Endothelial cell of umbilical vein (primary cell): Measurements from ENCODE around the gene EBPL. TPM values are rescaled to one million over a fixed set of nuclear protein-coding genes. Genes with fewer than 3 reads are reported as not detected.

Experiments
- BruUV-seq: library from RNA; stranded (reverse); fragments of 400-500 nt; replicated peaks from 2 replicates; lab custom pipeline; 2021; lab: Mats Ljungman, UMichigan
- CTCF ChIA-PET: fragments of 300-600, 350-600 bp; sonication (Branson Sonifier 250); formaldehyde crosslinking; loops from one replicate; lab custom pipeline; 2021; ENCODE audit warnings: antibody characterized with exemption, inconsistent platforms; lab: Charles Lee
- POLR2A ChIA-PET: fragments of 300-600, 350-600 bp; sonication (Branson Sonifier 250); formaldehyde crosslinking; loops from one replicate; lab custom pipeline; 2021; ENCODE audit warnings: antibody characterized with exemption, inconsistent platforms; lab: Charles Lee
- DNase-seq: peaks from one replicate; pipeline ENCODE4 v3.0.0-alpha.2; 2011; ENCODE audit warnings: low read depth, low spot score
- FAIRE-seq: peaks from 2 replicates; lab custom pipeline; 2011; peaks lifted over from hg19 to GRCh38; lab: Jason Lieb, UNC
- H2AFZ ChIP-seq: 2 replicates; pipeline ENCODE4 v1.6.0; 2012; ENCODE audit warnings: low read depth, low read length, control low read depth, inconsistent platforms
- H3K27ac ChIP-seq: 2 replicates; pipeline ENCODE4 v1.5.1; 2011; ENCODE audit warnings: low read depth, mild to moderate bottlenecking, control low read depth, low read length, moderate library complexity; ENCODE audit not compliant: insufficient read depth
- H3K27me3 ChIP-seq, 2 experiments: 2 replicates each; pipeline versions ENCODE4 v1.6.0 to v1.6.1; 2011; ENCODE audit warnings: low read length in 2 of 2, mixed read lengths in 1 of 2; ENCODE audit not compliant: control insufficient read depth in 2 of 2, insufficient read depth in 2 of 2
- H3K36me3 ChIP-seq, 2 experiments: 2 replicates in 1 of 2; 3 replicates in 1 of 2; pipeline ENCODE4 v1.5.1; 2011; ENCODE audit warnings: low read length in 2 of 2, mild to moderate bottlenecking in 1 of 2, moderate library complexity in 1 of 2; ENCODE audit not compliant: control insufficient read depth in 2 of 2, insufficient read depth in 2 of 2; ENCODE audit errors: extremely low read depth in 1 of 2
- H3K4me1 ChIP-seq: 3 replicates; pipeline ENCODE4 v1.5.1; 2011; ENCODE audit warnings: mild to moderate bottlenecking, low read length; ENCODE audit not compliant: control insufficient read depth, insufficient read depth; ENCODE audit errors: extremely low read depth
- H3K4me2 ChIP-seq: 2 replicates; pipeline ENCODE4 v1.6.1; 2011; ENCODE audit warnings: low read length, control low read depth, mixed read lengths; ENCODE audit not compliant: insufficient read depth
- H3K4me3 ChIP-seq, 3 experiments: fragments of 200-600 bp in 1 of 3; sonication (generic), shearing (Covaris generic) in 1 of 3; replicated peaks in 1 of 3; 2 replicates each; pipeline ENCODE4 v1.5.1; 2011 to 2016; ENCODE audit warnings: control low read depth in 3 of 3, low read length in 3 of 3, mild to moderate bottlenecking in 2 of 3, inconsistent platforms in 1 of 3, low read depth in 1 of 3, moderate library complexity in 1 of 3; ENCODE audit not compliant: insufficient read depth in 1 of 3
- H3K79me2 ChIP-seq: 2 replicates; pipeline ENCODE4 v1.6.0; 2012; ENCODE audit warnings: low read length, inconsistent platforms; ENCODE audit not compliant: control insufficient read depth, insufficient read depth
- H3K9ac ChIP-seq: replicated peaks from 2 replicates; pipeline ENCODE3; 2011; ENCODE audit warnings: low read length, control low read depth; ENCODE audit not compliant: insufficient read depth; ENCODE audit errors: extremely low read depth
- H3K9me1 ChIP-seq: replicated peaks from 3 replicates; pipeline ENCODE4 v1.6.0; 2011; ENCODE audit warnings: mild to moderate bottlenecking, low read length; ENCODE audit not compliant: control insufficient read depth, insufficient read depth; ENCODE audit errors: extremely low read depth
- H3K9me3 ChIP-seq: replicated peaks from 2 replicates; pipeline ENCODE4 v1.5.1; 2012; ENCODE audit warnings: low read length, inconsistent platforms; ENCODE audit not compliant: control insufficient read depth, insufficient read depth
- H4K20me1 ChIP-seq: replicated peaks from 2 replicates; pipeline ENCODE3; 2011; ENCODE audit warnings: mild to moderate bottlenecking, low read length; ENCODE audit not compliant: control insufficient read depth, insufficient read depth; ENCODE audit errors: extremely low read depth
- EZH2 ChIP-seq: IDR thresholded peaks from 2 replicates; pipeline ENCODE4 v1.6.1; 2012; ENCODE audit warnings: borderline replicate concordance, low read depth, mild to moderate bottlenecking, moderate library complexity, low read length, inconsistent platforms; ENCODE audit not compliant: severe bottlenecking
- FOS ChIP-seq: IDR thresholded peaks from 2 replicates; pipeline ENCODE4 v1.6.1; 2011; ENCODE audit warnings: mild to moderate bottlenecking, low read length, moderate library complexity, borderline replicate concordance; ENCODE audit not compliant: insufficient read depth
- GATA2 ChIP-seq: IDR thresholded peaks from 2 replicates; pipeline ENCODE4 v1.7.0; 2011; ENCODE audit warnings: low read depth, mild to moderate bottlenecking, moderate library complexity, mixed read lengths, low read length; ENCODE audit not compliant: insufficient read length, insufficient read depth
- JUN ChIP-seq: IDR thresholded peaks from 2 replicates; pipeline ENCODE4 v1.6.1; 2011; ENCODE audit warnings: borderline replicate concordance, low read depth; ENCODE audit not compliant: insufficient read length, insufficient read depth
- MYC ChIP-seq: IDR thresholded peaks from one replicate; pipeline ENCODE4 v1.6.1; 2011; ENCODE audit warnings: mild to moderate bottlenecking, low read depth, low read length
- POLR2A ChIP-seq: IDR thresholded peaks from 2 replicates; pipeline ENCODE4 v1.6.1; 2012; ENCODE audit warnings: low read depth, mild to moderate bottlenecking, control low read depth, low read length
- POLR2AphosphoS5 ChIP-seq: IDR thresholded peaks from 2 replicates; pipeline ENCODE4 v1.6.1; 2012; ENCODE audit warnings: low read depth, mild to moderate bottlenecking, control low read depth, low read length, moderate library complexity; ENCODE audit not compliant: insufficient read depth
- dilution Hi-C: fragments of 300-500 bp; cut with MboI; formaldehyde crosslinking; loops from one replicate; pipeline ENCODE4 v1.15.0; 2019; ENCODE audit warnings: low sequenced_read_pairs; ENCODE audit not compliant: extremely low pct_ligation_motif_present
- intact Hi-C: fragments of 100-400 bp; cut with micrococcal nuclease; formaldehyde crosslinking; loops from one replicate; pipeline ENCODE4 v1.10.0; 2022
- polyA plus RNA-seq, 4 experiments: library from polyadenylated mRNA; depleted of rRNA in 3 of 4; stranded (reverse) in 3 of 4; unstranded in 1 of 4; fragments of >200 nt; gene quantifications; 2 replicates each; pipeline versions ENCODE4 v1.2.1 to v1.2.3, GENCODE V29; 2011 to 2012; ENCODE audit warnings: missing spikeins in 1 of 4
- total RNA-seq: library from RNA; stranded (reverse); gene quantifications from 2 replicates; pipeline ENCODE4 v1.2.3, GENCODE V29; 2021
- TF ChIP-seq, protein P1 (sequence below), 2 donors: IDR thresholded peaks; 1 replicate in 1 of 2; 2 replicates in 1 of 2; pipeline ENCODE4 v1.5.1; 2011; ENCODE audit warnings: low read length in 2 of 2, mild to moderate bottlenecking in 2 of 2, moderate library complexity in 2 of 2, control low read depth in 1 of 2, inconsistent platforms in 1 of 2, low read depth in 1 of 2; ENCODE audit not compliant: insufficient read depth in 1 of 2; ENCODE audit errors: extremely low read depth in 1 of 2
- TF ChIP-seq, protein P2 (sequence below): IDR thresholded peaks from 2 replicates; pipeline ENCODE4 v1.6.1; 2011; ENCODE audit not compliant: insufficient read depth, insufficient read length

EBPL gene
- total and polyA plus RNA-seq, 2 donors (not counting 3 experiments of a cell fraction or from before 2014, with no cell fraction given): 75.5 to 159 TPM

GRCh38 chr13:49620170-49620621 is 71.1 kb downstream of the EBPL start:
- Histone ChIP-seq H3K4me3 (no peak overlapping the region), H2AFZ (no peak overlapping the region), H3K4me2 (no peak overlapping the region), H3K27ac (no peak overlapping the region), H3K4me1 (peaks cover 15% of the 10 kb centered on the region), H3K27me3 (peaks cover 0 to 4% of the 10 kb centered on the region in 2 experiments), H3K9ac (no peak overlapping the region), H3K9me1 (no peaks in the 10 kb centered on the region), H3K9me3 (no peaks in the 10 kb centered on the region), H4K20me1 (no peaks in the 10 kb centered on the region), H3K79me2 (no peaks in the 10 kb centered on the region), H3K36me3 (no peaks in the 10 kb centered on the region)
- ChIA-PET CTCF (interaction anchor here (1.4 to 1.5 kb wide), 2 partner anchors 8 to 18 kb away, joined by 3 read pairs; no protein-coding TSS in a partner anchor), POLR2A (no interaction called here)
- TF ChIP-seq FOS (no peak), MYC (no peak), EZH2 (no peak), JUN (no peak), POLR2A (no peak), POLR2AphosphoS5 (no peak), GATA2 (no peak)
- TF ChIP-seq, protein P1, sequence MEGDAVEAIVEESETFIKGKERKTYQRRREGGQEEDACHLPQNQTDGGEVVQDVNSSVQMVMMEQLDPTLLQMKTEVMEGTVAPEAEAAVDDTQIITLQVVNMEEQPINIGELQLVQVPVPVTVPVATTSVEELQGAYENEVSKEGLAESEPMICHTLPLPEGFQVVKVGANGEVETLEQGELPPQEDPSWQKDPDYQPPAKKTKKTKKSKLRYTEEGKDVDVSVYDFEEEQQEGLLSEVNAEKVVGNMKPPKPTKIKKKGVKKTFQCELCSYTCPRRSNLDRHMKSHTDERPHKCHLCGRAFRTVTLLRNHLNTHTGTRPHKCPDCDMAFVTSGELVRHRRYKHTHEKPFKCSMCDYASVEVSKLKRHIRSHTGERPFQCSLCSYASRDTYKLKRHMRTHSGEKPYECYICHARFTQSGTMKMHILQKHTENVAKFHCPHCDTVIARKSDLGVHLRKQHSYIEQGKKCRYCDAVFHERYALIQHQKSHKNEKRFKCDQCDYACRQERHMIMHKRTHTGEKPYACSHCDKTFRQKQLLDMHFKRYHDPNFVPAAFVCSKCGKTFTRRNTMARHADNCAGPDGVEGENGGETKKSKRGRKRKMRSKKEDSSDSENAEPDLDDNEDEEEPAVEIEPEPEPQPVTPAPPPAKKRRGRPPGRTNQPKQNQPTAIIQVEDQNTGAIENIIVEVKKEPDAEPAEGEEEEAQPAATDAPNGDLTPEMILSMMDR (IDR thresholded peaks at IDR 0.05; ENCODE audit: extremely low read depth in 1 of 2, insufficient read depth in 1 of 2, low read depth in 1 of 2, low read length in 2 of 2): no peak
- TF ChIP-seq, protein P2, sequence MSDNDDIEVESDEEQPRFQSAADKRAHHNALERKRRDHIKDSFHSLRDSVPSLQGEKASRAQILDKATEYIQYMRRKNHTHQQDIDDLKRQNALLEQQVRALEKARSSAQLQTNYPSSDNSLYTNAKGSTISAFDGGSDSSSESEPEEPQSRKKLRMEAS: no peak
- BruUV-seq: no TSS peak
- no peak for FAIRE-seq
- intact Hi-C loops (no loop called here), dilution Hi-C loops (no loop called here)
- DNase-seq: no peak
